Activated CD8-positive, alpha-beta memory T cell treated with anti-CD3 and anti-CD28 coated beads for 4 hours (primary cell): ENCODE data around the gene CSH2.
A peak's percentile ranks its signal among the peaks of the same experiment; 100 is the strongest.

Experiments
- DNase-seq, 2 donors: peaks; one replicate each; pipeline ENCODE4 v3.0.0-alpha.2; 2020; ENCODE audit warnings: low read depth in 2 of 2

The CSH2 gene

DNA sequence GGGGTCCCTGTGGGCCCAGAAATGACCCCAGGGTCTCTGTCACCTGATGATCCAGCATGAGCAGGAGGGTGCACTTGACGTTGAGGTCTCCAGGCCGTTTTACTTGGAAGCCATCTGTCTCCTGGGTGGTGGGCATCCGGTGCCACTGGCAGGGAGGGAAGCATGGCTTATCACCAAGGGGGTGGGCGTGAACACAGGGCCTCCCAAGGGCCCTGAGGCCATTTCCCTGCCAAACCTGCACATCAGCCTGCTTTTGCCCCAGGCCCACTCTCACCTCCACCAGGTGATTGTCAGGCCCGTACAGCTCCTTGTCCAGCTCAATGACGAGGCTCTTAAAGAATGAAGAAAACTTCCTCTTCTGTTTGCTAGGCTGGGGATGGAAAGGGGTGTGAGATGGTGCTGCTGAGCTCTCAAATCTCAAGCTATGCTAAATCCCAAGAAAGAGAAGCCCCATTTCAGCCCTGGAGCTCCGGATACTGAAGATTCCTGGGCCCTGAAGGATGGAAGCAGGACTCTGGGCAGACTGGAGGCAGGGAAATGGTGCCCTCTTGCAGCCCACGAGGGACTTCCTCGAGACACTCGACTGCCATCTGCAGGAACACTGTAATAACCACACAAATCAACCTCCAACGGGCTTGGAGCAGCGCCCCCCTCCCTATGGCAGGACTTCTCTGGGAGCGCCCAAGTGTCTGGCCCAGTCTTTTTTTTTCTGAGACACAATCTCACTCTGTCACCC, 38.9 kb downstream of the CSH2 start:
- no peak for DNase-seq

GRCh38 chr17:63833741-63834373, 39.6 kb downstream of the CSH2 start:
- DNase-seq: no peak

DNA sequence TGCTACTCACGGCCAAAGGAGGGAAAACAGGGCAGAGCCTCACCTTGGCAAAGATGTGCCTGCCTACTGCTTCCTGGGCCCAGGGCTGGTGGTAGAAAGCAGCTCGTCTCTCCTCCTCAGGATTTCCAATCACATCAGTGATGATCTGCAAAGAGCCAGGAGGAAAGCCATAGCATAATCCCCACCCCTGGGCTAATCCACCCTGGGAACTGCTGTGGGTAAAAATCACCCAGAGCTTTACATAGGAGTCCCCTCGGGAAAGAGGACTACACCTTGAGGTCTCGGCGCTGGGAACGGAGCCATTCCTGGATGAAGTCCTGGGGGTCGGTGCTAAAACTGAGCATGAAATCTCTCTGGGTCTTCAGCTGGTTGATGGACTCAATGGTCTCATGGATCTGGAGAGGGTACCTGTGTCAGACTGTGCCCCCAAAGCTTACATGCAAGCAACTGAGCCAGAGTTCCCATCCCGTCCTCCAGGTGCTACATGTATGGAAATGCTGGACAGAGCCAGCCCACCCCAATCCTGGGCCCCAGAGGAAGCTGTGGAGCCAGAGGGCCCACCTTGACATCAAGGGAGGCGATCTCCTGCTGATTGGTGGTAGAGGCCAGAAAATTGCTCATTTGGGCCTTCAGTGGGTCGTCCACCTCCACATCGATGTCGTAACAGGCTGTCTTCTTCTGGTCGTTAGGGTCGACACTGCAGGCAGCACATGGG, 40.3 kb downstream of the CSH2 start:
- no peak for DNase-seq

GRCh38 chr17:63832455-63832854, 41.0 kb downstream of the CSH2 start:
- DNase-seq: no peak

GRCh38 chr17:63832014-63832413, 41.5 kb downstream of the CSH2 start:
- no peak for DNase-seq

GRCh38 chr17:63831505-63831904, 42.0 kb downstream of the CSH2 start:
- DNase-seq: no peak

GRCh38 chr17:63830904-63831491, 42.5 kb downstream of the CSH2 start:
- DNase-seq: no peak

- DNase-seq: no peak
Measured at GRCh38 chr17:63830278-63830677, 43.2 kb downstream of the CSH2 start.

DNA sequence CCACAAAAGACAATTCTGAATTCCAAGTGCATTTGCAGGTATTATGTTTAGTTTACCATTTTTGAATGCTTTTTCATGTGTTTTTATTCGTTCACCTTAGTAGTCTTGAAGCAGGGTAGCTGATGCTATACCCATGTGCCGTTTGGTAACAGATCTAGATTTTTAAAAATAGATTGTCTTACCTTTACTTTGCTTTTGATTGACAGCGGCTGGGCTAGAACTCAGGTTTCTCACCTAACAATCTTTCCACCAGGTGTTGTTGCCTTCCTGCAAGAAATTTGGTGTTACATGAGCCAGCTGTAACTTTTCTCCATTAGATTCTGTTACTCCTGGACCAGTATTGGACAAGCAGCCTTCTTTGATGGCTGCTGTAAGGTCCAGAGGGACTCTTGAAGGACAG, 44.5 kb downstream of the CSH2 start:
- no peak for DNase-seq

DNA sequence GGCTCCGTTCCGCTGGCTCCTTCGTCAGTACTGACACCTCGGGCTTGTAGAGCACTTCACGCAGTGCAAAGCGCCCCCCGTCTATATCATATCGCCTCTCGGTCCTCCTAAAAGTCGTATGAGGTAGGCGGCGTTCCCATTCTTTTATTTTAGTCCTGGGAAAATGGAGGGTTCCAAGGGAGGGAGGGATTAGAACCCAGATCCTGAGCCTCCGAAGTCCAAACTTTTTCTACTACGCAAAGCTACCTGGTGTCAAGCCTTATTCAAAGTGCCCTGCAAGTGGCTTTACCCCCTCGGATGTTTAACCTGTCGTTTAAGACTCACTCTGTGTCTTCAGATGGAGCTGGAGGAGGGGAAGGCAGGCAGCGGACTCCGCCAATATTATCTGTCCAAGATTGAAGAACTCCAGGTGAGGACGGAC, 45.7 kb downstream of the CSH2 start:
- DNase-seq: no peak

DNA sequence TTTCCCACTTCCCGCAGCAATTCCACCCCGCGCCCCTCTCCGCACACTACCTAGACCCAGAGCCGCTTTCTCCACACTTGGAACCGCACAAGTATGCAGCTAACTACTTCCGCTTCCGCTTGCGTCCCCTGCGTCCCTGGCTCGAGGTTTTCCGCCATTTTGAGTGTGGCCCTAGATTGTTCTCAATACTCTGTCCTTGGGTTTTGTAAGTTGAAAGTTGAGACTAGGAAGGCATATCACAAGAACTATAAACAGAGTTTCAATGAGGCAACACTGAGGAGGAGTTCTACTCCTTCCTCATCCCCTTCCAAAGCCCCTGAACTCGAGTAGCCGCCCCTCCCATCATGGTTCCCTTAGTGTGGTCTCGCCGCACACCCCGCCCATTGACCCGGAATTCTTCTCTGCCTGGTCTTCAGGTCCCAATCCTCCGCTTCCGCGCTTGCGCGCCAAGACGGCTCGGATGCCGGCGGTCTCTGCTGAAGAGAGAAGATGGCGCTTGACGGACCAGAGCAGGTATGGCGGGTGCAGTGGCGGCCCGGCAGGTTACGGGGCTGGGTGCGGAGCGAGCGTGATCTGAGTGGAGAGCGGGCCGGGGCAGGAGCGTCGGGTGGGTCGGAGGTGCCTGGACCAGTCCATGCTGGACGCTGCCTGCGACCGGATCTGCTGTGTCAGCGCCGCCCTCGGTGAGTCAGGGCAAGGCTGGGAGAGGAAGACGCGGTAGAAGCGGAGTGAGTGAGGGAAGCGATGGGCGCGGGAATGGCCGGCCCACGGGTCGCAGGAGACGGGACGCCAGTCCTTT, 46.3 kb downstream of the CSH2 start, which contains the start of the genes FTSJ3 and PSMC5:
FTSJ3 (minus strand) TSS at position 662 of the 799 bp plus-strand sequence. CDS start 761 bp downstream, outside the sequence.
PSMC5 (plus strand) TSS at position 430 of the 799 bp plus-strand sequence; CDS start at position 490, 60 bp downstream.
- peak; percentile 92 to 94 for DNase-seq

DNA sequence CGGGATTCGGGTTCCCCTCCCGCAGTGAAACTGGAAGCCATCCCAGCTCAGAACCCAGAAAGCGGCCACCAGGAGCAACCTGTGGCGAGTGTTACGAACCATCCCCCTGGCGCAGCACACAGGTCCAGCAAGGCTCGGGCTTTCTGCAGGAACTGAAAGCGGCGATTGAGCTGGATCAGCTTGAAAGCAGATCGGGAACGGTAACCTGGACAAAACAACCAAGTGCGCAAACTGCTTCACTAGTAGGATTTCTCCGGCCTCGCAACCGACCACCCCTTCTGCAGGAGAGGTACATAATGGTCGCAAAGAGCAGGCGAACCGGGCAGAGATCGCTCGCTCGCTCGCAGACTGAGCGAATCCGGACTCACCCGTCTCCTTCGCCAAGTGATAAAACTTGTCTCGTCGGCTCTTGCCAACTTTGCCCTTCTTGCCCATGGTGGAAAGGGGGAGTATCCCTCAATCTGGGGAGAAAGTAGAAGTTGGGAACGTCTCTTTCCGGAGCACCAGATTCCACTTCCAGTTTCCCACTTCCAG, 46.9 kb downstream of the CSH2 start:
- DNase-seq: no peak

- no peak for DNase-seq
Measured at GRCh38 chr17:63824362-63824761, 49.1 kb downstream of the CSH2 start.

- no peak for DNase-seq
Measured at GRCh38 chr17:63823659-63824331, 49.7 kb downstream of the CSH2 start.

GRCh38 chr17:63822537-63822936, 50.9 kb downstream of the CSH2 start:
- no peak for DNase-seq
